Mucosa of rectum (tissue), 2 donors: Measurements from ENCODE around the gene STRBP.

Experiments
- H3K27ac ChIP-seq, 2 donors: one replicate each; pipeline ENCODE4 v1.7.0; 2013; ENCODE audit warnings: inconsistent platforms in 2 of 2, low read depth in 2 of 2, low read length in 2 of 2
- H3K27me3 ChIP-seq, 2 donors: one replicate each; pipeline ENCODE4 v1.7.0; 2013; ENCODE audit warnings: low read length in 2 of 2; ENCODE audit not compliant: control insufficient read depth in 2 of 2, insufficient read depth in 2 of 2
- H3K36me3 ChIP-seq, 2 donors: one replicate each; pipeline ENCODE4 v1.7.0; 2013; ENCODE audit warnings: low read length in 2 of 2; ENCODE audit not compliant: control insufficient read depth in 2 of 2, insufficient read depth in 2 of 2
- H3K4me1 ChIP-seq, 2 donors: one replicate each; pipeline ENCODE4 v1.7.0; 2013; ENCODE audit warnings: low read length in 2 of 2, mild to moderate bottlenecking in 1 of 2; ENCODE audit not compliant: control insufficient read depth in 2 of 2, insufficient read depth in 2 of 2
- H3K4me3 ChIP-seq, 2 donors: one replicate each; pipeline ENCODE4 v1.7.0; 2013; ENCODE audit warnings: low read length in 2 of 2
- H3K9ac ChIP-seq, 2 donors: one replicate each; pipeline ENCODE4 v1.7.0; 2013; ENCODE audit warnings: low read length in 2 of 2, low read depth in 1 of 2, mild to moderate bottlenecking in 1 of 2
- H3K9me3 ChIP-seq, 2 donors: one replicate each; pipeline ENCODE4 v1.7.0; 2013; ENCODE audit warnings: low read length in 2 of 2; ENCODE audit not compliant: control insufficient read depth in 2 of 2
- donor health status: healthy.
- donor health status: Normal muscosa, but diverticular disease.

Gene STRBP

DNA sequence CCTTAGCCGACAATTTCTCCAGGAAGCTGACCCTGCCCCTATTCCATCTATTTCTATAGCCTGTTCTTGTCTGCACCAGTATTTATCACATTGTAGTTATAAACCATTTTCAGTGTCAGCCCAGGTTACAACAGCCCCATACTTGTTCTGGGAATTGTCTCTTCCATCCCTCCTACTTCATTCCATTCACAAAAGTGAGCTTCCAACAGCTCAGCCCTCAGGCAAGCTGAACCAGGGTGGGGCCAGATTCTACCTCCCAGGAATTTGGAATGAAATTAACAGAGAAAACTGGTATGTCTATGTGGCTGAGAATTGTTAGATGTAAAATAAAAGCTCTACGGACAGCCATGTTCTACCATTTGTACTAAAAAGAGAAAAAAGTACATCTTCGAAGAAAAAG, 36.1 kb downstream of the STRBP start:
- no peak overlapping the region for H3K9ac ChIP-seq
- H3K9me3 ChIP-seq, result no peaks in the 10 kb centered on the region
- no peaks in the 10 kb centered on the region for H3K4me1 ChIP-seq
- no peaks in the 10 kb centered on the region for H3K27me3 ChIP-seq
- H3K4me3 ChIP-seq, result no peak overlapping the region
- H3K27ac ChIP-seq, result no peak overlapping the region
- no peaks in the 10 kb centered on the region for H3K36me3 ChIP-seq

DNA sequence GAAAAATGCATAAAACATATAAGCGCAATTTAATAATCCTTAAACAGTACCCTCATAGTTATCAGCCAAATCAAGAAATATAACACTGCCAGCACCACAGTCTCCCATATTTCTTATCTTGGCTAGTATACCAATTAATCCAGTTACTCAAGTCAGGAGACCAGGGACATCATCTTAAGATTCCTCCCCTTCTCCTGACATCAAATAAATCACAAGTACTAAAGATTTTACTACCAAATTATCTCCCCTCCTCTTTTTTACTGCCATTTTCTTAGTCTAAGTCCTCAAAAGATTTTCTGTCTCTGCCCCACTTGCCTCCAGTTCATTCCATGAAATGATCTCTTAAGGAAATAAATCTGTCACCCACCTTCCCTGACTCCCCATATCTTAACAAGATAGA, 37.0 kb downstream of the STRBP start:
- H3K4me3 ChIP-seq, result no peak overlapping the region
- H3K9me3 ChIP-seq, result no peaks in the 10 kb centered on the region
- no peaks in the 10 kb centered on the region for H3K4me1 ChIP-seq
- H3K9ac ChIP-seq, result no peak overlapping the region
- H3K36me3 ChIP-seq, result no peaks in the 10 kb centered on the region
- no peak overlapping the region for H3K27ac ChIP-seq
- H3K27me3 ChIP-seq, result no peaks in the 10 kb centered on the region

DNA sequence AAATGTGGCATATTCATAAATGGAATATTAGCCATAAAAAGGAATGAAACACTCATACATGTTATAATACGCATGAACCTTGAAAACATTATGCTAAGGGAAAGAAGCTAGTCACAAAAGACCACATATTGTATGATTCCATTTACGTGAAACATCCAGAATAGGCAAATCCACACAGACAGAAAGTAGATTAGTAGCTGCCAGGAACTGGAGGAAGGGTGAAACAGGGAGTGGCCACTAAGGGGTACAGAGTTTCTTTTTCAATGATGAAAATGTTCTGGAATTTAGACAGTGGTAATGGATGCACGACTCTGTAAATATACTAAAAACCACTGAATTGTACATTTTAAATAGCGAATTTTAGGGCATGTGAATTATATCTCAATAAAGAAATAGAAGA, 39.4 kb downstream of the STRBP start:
- Histone ChIP-seq H3K36me3 (no peaks in the 10 kb centered on the region), H3K27ac (no peak overlapping the region), H3K9ac (no peak overlapping the region), H3K4me3 (no peak overlapping the region), H3K4me1 (no peaks in the 10 kb centered on the region), H3K9me3 (no peaks in the 10 kb centered on the region), H3K27me3 (no peaks in the 10 kb centered on the region)

DNA sequence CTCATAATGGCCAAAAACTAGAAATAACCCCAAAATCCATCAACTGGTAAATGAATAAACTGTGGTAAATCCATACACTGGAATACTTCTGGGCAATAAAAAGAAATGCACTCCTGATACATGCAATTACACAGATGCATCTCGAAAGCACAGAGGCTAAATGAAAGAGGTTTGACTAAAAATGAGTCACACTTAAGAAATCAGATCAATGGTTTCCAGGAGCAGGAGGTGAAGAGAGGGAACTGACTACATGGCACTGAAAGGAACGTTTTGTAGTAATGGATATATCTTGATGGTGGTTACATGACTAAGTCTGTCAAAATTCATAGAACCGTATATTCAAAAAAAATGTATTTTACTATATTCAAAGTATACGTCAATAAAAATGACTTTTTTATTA, 42.4 kb downstream of the STRBP start:
- H3K36me3 ChIP-seq, result no peaks in the 10 kb centered on the region
- H3K9ac ChIP-seq, result no peak overlapping the region
- no peaks in the 10 kb centered on the region for H3K27me3 ChIP-seq
- H3K9me3 ChIP-seq, result no peaks in the 10 kb centered on the region
- no peak overlapping the region for H3K27ac ChIP-seq
- no peak overlapping the region for H3K4me3 ChIP-seq
- H3K4me1 ChIP-seq, result no peaks in the 10 kb centered on the region

DNA sequence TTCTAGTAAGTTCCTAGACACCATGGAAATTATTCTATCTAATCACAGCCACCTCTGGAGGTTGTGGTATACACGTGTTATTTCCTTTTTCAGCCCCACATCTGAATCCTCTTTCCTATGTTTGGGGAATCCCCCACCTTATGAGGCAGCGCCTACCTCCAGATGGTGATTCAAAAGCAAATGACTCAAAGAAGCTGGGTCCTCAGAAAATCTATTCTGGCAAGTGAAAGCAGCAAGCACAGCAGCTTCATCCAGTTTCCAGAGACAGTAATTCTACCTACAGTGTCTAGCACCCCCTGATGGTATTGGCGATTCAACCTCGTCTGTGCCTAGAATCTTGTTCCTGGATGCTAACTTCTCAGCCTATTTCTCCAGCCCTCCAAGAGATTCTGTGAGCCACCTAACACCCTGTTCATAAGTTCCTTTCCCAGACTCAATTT, 43.0 kb downstream of the STRBP start:
- H3K4me3 ChIP-seq, result no peak overlapping the region
- no peaks in the 10 kb centered on the region for H3K36me3 ChIP-seq
- no peak overlapping the region for H3K27ac ChIP-seq
- no peaks in the 10 kb centered on the region for H3K9me3 ChIP-seq
- no peaks in the 10 kb centered on the region for H3K4me1 ChIP-seq
- no peaks in the 10 kb centered on the region for H3K27me3 ChIP-seq
- no peak overlapping the region for H3K9ac ChIP-seq

DNA sequence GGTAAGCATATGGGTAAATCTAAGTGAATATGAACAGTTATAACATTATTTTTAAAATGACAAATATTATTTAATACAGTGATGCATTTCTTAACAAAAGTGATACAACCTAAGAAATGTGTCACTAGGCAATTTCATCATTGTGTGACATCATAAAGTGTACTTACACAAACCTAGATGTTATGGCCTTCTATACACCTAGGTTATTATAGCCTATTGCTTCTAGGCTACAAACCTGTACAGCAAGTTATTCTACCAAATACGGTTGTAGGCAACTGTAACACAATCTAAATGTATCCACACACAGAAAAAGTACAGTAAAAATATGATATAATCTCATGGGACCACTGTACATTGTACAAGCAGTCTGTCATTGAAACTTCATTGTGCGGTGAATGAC, 48.3 kb downstream of the STRBP start:
- no peaks in the 10 kb centered on the region for H3K4me1 ChIP-seq
- H3K9ac ChIP-seq, result no peak overlapping the region
- no peaks in the 10 kb centered on the region for H3K36me3 ChIP-seq
- no peak overlapping the region for H3K4me3 ChIP-seq
- H3K27ac ChIP-seq, result no peak overlapping the region
- no peaks in the 10 kb centered on the region for H3K27me3 ChIP-seq
- no peaks in the 10 kb centered on the region for H3K9me3 ChIP-seq

DNA sequence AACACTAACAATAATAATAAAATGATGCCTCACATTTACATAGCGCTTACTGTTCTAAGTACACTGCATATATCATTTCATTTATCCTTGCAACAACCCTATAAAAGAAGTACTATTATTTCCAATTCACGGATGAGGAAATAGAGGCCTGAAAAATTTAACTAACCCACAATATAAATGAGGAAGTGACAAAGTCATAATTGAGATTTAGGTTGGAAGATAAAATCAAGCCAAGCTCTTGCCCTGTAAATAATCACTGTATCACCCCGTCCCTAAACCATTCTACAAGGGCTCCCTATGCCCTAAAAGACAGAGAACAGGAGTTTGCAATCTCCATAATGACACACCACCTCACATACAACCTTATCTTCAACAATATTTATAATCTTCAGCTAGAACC, 49.6 kb downstream of the STRBP start:
- no peaks in the 10 kb centered on the region for H3K9me3 ChIP-seq
- H3K9ac ChIP-seq, result no peak overlapping the region
- H3K4me1 ChIP-seq, result no peaks in the 10 kb centered on the region
- H3K27ac ChIP-seq, result no peak overlapping the region
- H3K27me3 ChIP-seq, result no peaks in the 10 kb centered on the region
- no peak overlapping the region for H3K4me3 ChIP-seq
- H3K36me3 ChIP-seq, result no peaks in the 10 kb centered on the region

DNA sequence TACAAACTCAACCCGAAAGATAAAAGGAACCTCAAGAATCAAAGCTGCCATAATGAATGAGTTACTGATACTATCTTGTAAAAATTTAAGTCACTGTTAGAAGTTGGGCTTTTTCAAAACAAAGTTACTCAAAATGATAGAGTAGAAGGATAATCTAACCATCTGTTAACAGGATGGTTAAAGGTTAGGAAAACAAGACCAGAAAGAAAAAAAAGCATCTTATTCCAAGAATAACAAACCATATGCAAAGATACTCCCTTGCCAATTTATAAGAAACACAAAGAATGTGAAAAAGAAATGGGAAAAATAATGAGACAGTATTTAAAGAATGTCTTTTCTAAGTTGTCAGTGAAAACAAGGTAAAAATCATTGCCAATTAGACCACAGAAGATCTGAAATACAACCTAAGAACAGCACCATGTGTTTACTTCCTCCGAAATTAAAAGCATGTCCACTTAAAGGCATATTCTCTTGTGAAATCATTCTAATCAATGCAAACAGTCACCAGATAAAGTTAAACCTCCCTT, 51.2 kb downstream of the STRBP start:
- H3K9me3 ChIP-seq, result no peaks in the 10 kb centered on the region
- H3K9ac ChIP-seq, result no peak overlapping the region
- no peak overlapping the region for H3K27ac ChIP-seq
- no peaks in the 10 kb centered on the region for H3K36me3 ChIP-seq
- no peaks in the 10 kb centered on the region for H3K27me3 ChIP-seq
- H3K4me1 ChIP-seq, result no peaks in the 10 kb centered on the region
- no peak overlapping the region for H3K4me3 ChIP-seq

DNA sequence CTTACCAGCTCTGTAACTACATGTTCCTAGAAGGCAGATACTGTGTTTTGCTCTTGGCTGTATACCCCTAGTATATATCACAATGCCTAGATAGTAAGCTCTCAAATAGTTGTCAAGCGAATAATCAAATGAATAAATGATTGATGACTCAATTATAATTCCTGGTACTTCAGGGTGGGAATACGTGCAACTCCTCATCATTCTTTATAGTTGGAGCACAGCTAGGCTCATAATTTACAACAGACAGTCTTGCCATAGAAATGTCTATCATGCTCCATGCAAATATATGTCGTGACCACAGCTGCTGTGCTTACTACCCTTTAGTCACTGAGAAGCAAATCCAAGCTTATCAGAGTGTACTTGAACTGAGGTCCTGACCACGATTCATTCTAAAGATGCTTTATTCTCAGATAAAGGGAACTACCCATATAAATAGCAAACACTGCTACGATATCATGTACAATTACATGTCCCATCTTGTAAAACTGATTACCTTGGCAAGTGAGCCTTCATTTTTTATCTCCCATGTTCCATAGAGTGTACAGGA, 52.1 kb downstream of the STRBP start:
- no peaks in the 10 kb centered on the region for H3K4me1 ChIP-seq
- H3K36me3 ChIP-seq, result no peaks in the 10 kb centered on the region
- H3K27ac ChIP-seq, result no peak overlapping the region
- no peak overlapping the region for H3K9ac ChIP-seq
- H3K27me3 ChIP-seq, result no peaks in the 10 kb centered on the region
- H3K9me3 ChIP-seq, result no peaks in the 10 kb centered on the region
- no peak overlapping the region for H3K4me3 ChIP-seq

DNA sequence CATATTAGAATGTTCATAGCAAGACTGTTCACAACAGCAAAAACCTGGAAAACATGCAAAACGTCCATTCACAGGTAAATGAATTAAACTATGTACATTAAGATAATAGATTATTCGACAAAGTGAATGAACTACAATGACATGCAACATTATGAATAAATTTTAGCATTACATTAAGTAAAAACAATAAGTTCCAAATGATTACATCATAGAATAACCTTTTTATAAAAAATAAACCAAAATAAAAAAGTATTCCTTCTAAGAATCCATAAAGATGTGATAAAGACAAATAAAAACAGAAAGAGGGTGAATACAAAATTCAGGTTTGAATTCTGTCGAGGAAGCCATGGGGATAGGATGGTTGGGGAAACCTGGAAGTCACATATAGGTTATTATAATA, 57.3 kb downstream of the STRBP start:
- H3K4me3 ChIP-seq, result no peak overlapping the region
- H3K27me3 ChIP-seq, result no peaks in the 10 kb centered on the region
- no peaks in the 10 kb centered on the region for H3K9me3 ChIP-seq
- no peaks in the 10 kb centered on the region for H3K4me1 ChIP-seq
- H3K9ac ChIP-seq, result no peak overlapping the region
- H3K36me3 ChIP-seq, result no peaks in the 10 kb centered on the region
- no peak overlapping the region for H3K27ac ChIP-seq
